CD14-positive monocyte (primary cell): Measurements from ENCODE around the gene TTF1. TPM values are rescaled to one million over a fixed set of nuclear protein-coding genes. Genes with fewer than 3 reads are reported as not detected.

Source experiments
- DNase-seq, 3 donors: peaks; one replicate each; pipeline ENCODE4 v3.0.0-alpha.2; 2011 to 2022
- H2AFZ ChIP-seq: 2 replicates; pipeline ENCODE4 v1.6.0; 2012; ENCODE audit warnings: mild to moderate bottlenecking, low read depth, low read length, inconsistent platforms; ENCODE audit not compliant: insufficient read depth, poor library complexity, severe bottlenecking
- H3K27ac ChIP-seq, 2 donors: 1 replicate in 1 of 2; 2 replicates in 1 of 2; pipeline ENCODE4 v1.5.1; 2012 to 2013; ENCODE audit warnings: low read length in 2 of 2, control low read depth in 1 of 2, inconsistent platforms in 1 of 2, low read depth in 1 of 2, mild to moderate bottlenecking in 1 of 2
- H3K27me3 ChIP-seq, 2 donors: one replicate each; pipeline versions ENCODE4 v1.6.0 to v1.6.1; 2011 to 2013; ENCODE audit warnings: low read length in 2 of 2; ENCODE audit not compliant: control insufficient read depth in 2 of 2, insufficient read depth in 2 of 2
- H3K36me3 ChIP-seq, 2 donors: replicated peaks in 1 of 2; 1 replicate in 1 of 2; 2 replicates in 1 of 2; pipeline versions ENCODE4 v1.5.1 to v1.6.1; 2012 to 2013; ENCODE audit warnings: low read length in 2 of 2, control low read depth in 1 of 2, inconsistent platforms in 1 of 2, mild to moderate bottlenecking in 1 of 2; ENCODE audit not compliant: insufficient read depth in 2 of 2, control insufficient read depth in 1 of 2
- H3K4me1 ChIP-seq, 2 donors: 1 replicate in 1 of 2; 2 replicates in 1 of 2; pipeline versions ENCODE4 v1.5.1 to v1.6.1; 2012 to 2013; ENCODE audit warnings: low read length in 2 of 2, control low read depth in 1 of 2, inconsistent platforms in 1 of 2, mild to moderate bottlenecking in 1 of 2, moderate library complexity in 1 of 2; ENCODE audit not compliant: insufficient read depth in 2 of 2, control insufficient read depth in 1 of 2
- H3K4me2 ChIP-seq: replicated peaks from 2 replicates; pipeline ENCODE3; 2012; ENCODE audit warnings: low read length, moderate library complexity, mild to moderate bottlenecking; ENCODE audit not compliant: poor library complexity, severe bottlenecking; ENCODE audit errors: extremely low read depth
- H3K4me3 ChIP-seq, 3 experiments: fragments of 200-600 bp in 1 of 3; sonication (generic) in 1 of 3; replicated peaks in 1 of 3; 1 replicate in 2 of 3; 2 replicates in 1 of 3; pipeline ENCODE4 v1.5.1; 2011 to 2013; ENCODE audit warnings: low read length in 3 of 3, mild to moderate bottlenecking in 3 of 3, control low read depth in 2 of 3, low read depth in 2 of 3, inconsistent platforms in 1 of 3, moderate library complexity in 1 of 3
- H3K79me2 ChIP-seq: 2 replicates; pipeline ENCODE4 v1.6.0; 2012; ENCODE audit warnings: mild to moderate bottlenecking, control low read depth, inconsistent platforms, low read length, moderate library complexity; ENCODE audit not compliant: insufficient read depth
- H3K9ac ChIP-seq: 2 replicates; pipeline ENCODE4 v1.6.0; 2017; ENCODE audit warnings: low read length, mild to moderate bottlenecking; ENCODE audit not compliant: insufficient read depth, poor library complexity, severe bottlenecking
- H3K9me3 ChIP-seq, 2 donors: replicated peaks in 1 of 2; 1 replicate in 1 of 2; 2 replicates in 1 of 2; pipeline versions ENCODE4 v1.5.1 to v1.6.1; 2012 to 2013; ENCODE audit warnings: low read length in 2 of 2, control low read depth in 1 of 2; ENCODE audit not compliant: control insufficient read depth in 1 of 2, insufficient read depth in 1 of 2
- H4K20me1 ChIP-seq: 2 replicates; pipeline ENCODE4 v1.6.0; 2012; ENCODE audit warnings: mild to moderate bottlenecking, low read length, control low read depth, moderate library complexity; ENCODE audit not compliant: insufficient read depth
- H3K27ac Mint-ChIP-seq, 7 donors: one replicate each; pipeline ENCODE4 v1.8.0; 2020; ENCODE audit warnings: mild to moderate bottlenecking in 7 of 7, mixed read lengths in 7 of 7, moderate library complexity in 6 of 7, inconsistent platforms in 2 of 7
- H3K27me3 Mint-ChIP-seq, 3 donors: one replicate each; pipeline ENCODE4 v1.8.0; 2021 to 2022; ENCODE audit warnings: low read depth in 3 of 3, mild to moderate bottlenecking in 3 of 3, mixed read lengths in 3 of 3, moderate library complexity in 3 of 3, inconsistent platforms in 1 of 3
- H3K36me3 Mint-ChIP-seq, 2 donors: one replicate each; pipeline ENCODE4 v1.8.0; 2020; ENCODE audit warnings: mixed read lengths in 2 of 2, inconsistent platforms in 1 of 2, mild to moderate bottlenecking in 1 of 2
- H3K4me1 Mint-ChIP-seq: one replicate; pipeline ENCODE4 v1.8.0; 2020; ENCODE audit warnings: mild to moderate bottlenecking, mixed read lengths
- H3K4me3 Mint-ChIP-seq, 2 donors: one replicate each; pipeline ENCODE4 v1.8.0; 2020; ENCODE audit warnings: mild to moderate bottlenecking in 2 of 2, mixed read lengths in 2 of 2, moderate library complexity in 1 of 2
- H3K9me3 Mint-ChIP-seq, 7 donors: one replicate each; pipeline ENCODE4 v1.8.0; 2020 to 2022; ENCODE audit warnings: mixed read lengths in 7 of 7, mild to moderate bottlenecking in 6 of 7, moderate library complexity in 6 of 7, inconsistent platforms in 2 of 7
- WGBS: methylation state at CpG from one replicate; pipeline ENCODE4 v1.1.5; 2013; ENCODE audit warnings: missing lambda C conversion rate; ENCODE audit not compliant: insufficient coverage; 5-methylcytosine and 5-hydroxymethylcytosine counted together
- intact Hi-C, 2 donors: fragments of 100-400 bp; cut with micrococcal nuclease; formaldehyde crosslinking; loops; one replicate each; pipeline versions ENCODE4 v1.15.0 to v1.15.1; 2023
- polyA plus RNA-seq, 3 donors: library from polyadenylated mRNA; depleted of rRNA in 1 of 3; unstranded in 2 of 3; stranded (reverse) in 1 of 3; fragments of 300-500 nt in 2 of 3; fragments of >200 nt in 1 of 3; fragmentation: Illumina TruSeq in 2 of 3; gene quantifications; 1 replicate in 2 of 3; 2 replicates in 1 of 3; pipeline ENCODE4 v1.2.3, GENCODE V29; 2012 to 2021
- TF ChIP-seq, protein P1 (sequence below): fragments of 200-600 bp; IDR thresholded peaks from one replicate; pipeline ENCODE4 v1.8.0; 2022; ENCODE audit warnings: antibody characterized with exemption, mild to moderate bottlenecking

Gene TTF1
- polyA plus RNA-seq, 3 donors, result 2.2 to 5.8 (median 4.1) TPM

DNA sequence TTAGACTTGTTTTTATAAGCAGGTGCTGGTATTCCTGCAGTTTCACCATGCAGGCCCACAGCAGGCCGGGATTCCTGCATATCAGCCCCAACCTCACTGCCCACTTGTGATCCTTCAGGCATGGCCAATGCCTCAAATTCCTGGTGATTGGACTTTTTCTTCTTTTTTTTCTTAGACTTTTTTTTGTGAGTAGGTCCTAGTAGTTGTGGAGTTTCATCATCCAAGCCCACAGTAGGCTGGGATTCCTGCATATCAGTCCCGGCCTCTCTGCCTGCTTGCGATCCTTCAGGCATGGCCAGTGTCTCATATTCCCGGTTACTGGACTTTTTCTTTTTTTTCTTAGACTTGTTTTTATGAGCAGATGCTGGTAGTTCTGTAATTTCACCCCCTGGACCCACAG lies 4.8 kb downstream of the TTF1 start:
- H2AFZ ChIP-seq, result no peak overlapping the region
- no peaks in the 10 kb centered on the region for H3K9me3 Mint-ChIP-seq
- H3K4me2 ChIP-seq, result no peak overlapping the region
- H3K4me1 ChIP-seq, result peaks cover 15 to 16% of the 10 kb centered on the region in 2 donors
- H3K4me3 Mint-ChIP-seq, result no peak overlapping the region
- H3K27me3 ChIP-seq, result no peaks in the 10 kb centered on the region
- peaks cover 56 to 64% of the 10 kb centered on the region in 2 donors for H3K36me3 Mint-ChIP-seq
- H3K27ac ChIP-seq, result no peak overlapping the region
- DNase-seq, result no peak
- H4K20me1 ChIP-seq, result peaks cover 7% of the 10 kb centered on the region
- H3K36me3 ChIP-seq, result peaks cover 43 to 65% of the 10 kb centered on the region in 2 donors
- TF ChIP-seq, protein P1, sequence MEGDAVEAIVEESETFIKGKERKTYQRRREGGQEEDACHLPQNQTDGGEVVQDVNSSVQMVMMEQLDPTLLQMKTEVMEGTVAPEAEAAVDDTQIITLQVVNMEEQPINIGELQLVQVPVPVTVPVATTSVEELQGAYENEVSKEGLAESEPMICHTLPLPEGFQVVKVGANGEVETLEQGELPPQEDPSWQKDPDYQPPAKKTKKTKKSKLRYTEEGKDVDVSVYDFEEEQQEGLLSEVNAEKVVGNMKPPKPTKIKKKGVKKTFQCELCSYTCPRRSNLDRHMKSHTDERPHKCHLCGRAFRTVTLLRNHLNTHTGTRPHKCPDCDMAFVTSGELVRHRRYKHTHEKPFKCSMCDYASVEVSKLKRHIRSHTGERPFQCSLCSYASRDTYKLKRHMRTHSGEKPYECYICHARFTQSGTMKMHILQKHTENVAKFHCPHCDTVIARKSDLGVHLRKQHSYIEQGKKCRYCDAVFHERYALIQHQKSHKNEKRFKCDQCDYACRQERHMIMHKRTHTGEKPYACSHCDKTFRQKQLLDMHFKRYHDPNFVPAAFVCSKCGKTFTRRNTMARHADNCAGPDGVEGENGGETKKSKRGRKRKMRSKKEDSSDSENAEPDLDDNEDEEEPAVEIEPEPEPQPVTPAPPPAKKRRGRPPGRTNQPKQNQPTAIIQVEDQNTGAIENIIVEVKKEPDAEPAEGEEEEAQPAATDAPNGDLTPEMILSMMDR, result no peak
- peaks cover 29% of the 10 kb centered on the region for H3K4me1 Mint-ChIP-seq
- WGBS, result 100% methylated on average over 1 of the region's 4 CpGs
- H3K79me2 ChIP-seq, result peaks cover 52% of the 10 kb centered on the region
- H3K4me3 ChIP-seq, result no peak overlapping the region
- no peak overlapping the region for H3K9ac ChIP-seq
- no peaks in the 10 kb centered on the region for H3K9me3 ChIP-seq
- intact Hi-C loops, result no loop called here
- peak overlapping the region in 1 of 7 donors; percentile 46 for H3K27ac Mint-ChIP-seq
- peaks cover 2 to 3% (median 2%) of the 10 kb centered on the region in 3 donors for H3K27me3 Mint-ChIP-seq

DNA sequence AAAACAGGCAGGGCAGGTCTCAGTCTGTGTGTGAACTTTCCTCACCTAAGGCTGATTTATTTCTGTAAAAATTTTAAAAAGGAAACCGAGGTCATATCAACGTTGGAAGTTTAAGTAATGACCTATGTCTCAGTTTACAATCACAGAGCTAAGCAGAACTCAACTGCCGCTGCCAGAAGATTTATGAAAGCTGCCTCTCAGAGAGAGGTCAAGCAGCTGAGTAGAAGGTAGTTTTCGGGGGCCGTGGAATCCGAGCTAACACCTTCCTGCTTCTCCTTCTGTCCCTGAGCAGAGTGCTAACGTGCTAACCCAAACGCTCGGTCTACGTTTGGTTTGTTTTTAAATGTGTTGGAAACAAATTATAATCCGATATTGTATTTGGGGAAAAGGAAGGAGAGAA lies 11.1 kb downstream of the TTF1 start:
- Mint-ChIP-seq H3K4me1 (peaks cover 6% of the 10 kb centered on the region), H3K27ac (no peak overlapping the region), H3K4me3 (no peak overlapping the region), H3K27me3 (no peaks in the 10 kb centered on the region), H3K9me3 (no peaks in the 10 kb centered on the region), H3K36me3 (peaks cover 72 to 94% of the 10 kb centered on the region in 2 donors)
- H3K27ac ChIP-seq, result no peak overlapping the region
- no peak overlapping the region for H2AFZ ChIP-seq
- intact Hi-C loops, result no loop called here
- H3K9me3 ChIP-seq, result no peaks in the 10 kb centered on the region
- no peaks in the 10 kb centered on the region for H3K79me2 ChIP-seq
- no peak overlapping the region for H3K9ac ChIP-seq
- TF ChIP-seq, protein P1, result no peak
- peaks cover 84 to 94% of the 10 kb centered on the region in 2 donors for H3K36me3 ChIP-seq
- DNase-seq, result no peak
- no peaks in the 10 kb centered on the region for H3K27me3 ChIP-seq
- no peak overlapping the region for H3K4me3 ChIP-seq
- no peaks in the 10 kb centered on the region for H3K4me1 ChIP-seq
- H3K4me2 ChIP-seq, result no peak overlapping the region
- H4K20me1 ChIP-seq, result no peaks in the 10 kb centered on the region
- WGBS, result 94% methylated on average over 8 of the region's 11 CpGs
